GM19240 (cell line): ENCODE data around the gene SMPD2.

Experiments used
- DNase-seq: peaks from one replicate; pipeline ENCODE4 v3.0.0; 2011; ENCODE audit warnings: low spot score; ENCODE audit not compliant: insufficient read length

The SMPD2 gene

GRCh38 chr6:109483735-109484057, 43.2 kb downstream of the SMPD2 start:
- no peak for DNase-seq

- no peak for DNase-seq
Observed at GRCh38 chr6:109484122-109484521, 43.6 kb downstream of the SMPD2 start.

GRCh38 chr6:109485266-109485935, 44.9 kb downstream of the SMPD2 start:
- DNase-seq: no peak

- no peak for DNase-seq
Observed at GRCh38 chr6:109486068-109486467, 45.5 kb downstream of the SMPD2 start.

GRCh38 chr6:109488001-109488400, 47.5 kb downstream of the SMPD2 start:
- no peak for DNase-seq

GRCh38 chr6:109490713-109491112, 50.2 kb downstream of the SMPD2 start:
- DNase-seq: no peak

- no peak for DNase-seq
Observed at GRCh38 chr6:109491207-109491938, 50.8 kb downstream of the SMPD2 start.
